ENCODE measurements around the gene BTBD6.

DNA sequence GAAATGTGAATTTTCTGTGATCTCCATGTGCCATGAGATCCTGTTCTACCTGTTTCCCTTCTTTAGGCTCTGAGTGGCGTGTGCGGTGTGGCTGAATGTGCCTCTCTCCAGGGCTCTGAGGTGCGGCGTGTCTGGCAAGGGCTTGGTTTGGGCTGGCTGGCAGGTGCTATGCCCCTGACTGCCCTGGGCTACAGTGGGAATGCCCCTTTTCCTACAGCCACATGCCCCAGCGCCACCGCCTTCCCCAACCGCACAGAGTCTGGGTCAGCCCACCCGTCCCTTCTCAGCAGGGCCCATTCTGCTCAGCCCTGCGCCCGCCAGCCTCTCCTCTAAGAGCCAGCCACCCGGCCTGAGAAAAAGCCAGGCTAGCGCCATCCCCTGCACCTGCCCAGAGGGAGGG lies 24.7 kb downstream of the BTBD6 start:
- TF ChIP-seq, protein P1, sequence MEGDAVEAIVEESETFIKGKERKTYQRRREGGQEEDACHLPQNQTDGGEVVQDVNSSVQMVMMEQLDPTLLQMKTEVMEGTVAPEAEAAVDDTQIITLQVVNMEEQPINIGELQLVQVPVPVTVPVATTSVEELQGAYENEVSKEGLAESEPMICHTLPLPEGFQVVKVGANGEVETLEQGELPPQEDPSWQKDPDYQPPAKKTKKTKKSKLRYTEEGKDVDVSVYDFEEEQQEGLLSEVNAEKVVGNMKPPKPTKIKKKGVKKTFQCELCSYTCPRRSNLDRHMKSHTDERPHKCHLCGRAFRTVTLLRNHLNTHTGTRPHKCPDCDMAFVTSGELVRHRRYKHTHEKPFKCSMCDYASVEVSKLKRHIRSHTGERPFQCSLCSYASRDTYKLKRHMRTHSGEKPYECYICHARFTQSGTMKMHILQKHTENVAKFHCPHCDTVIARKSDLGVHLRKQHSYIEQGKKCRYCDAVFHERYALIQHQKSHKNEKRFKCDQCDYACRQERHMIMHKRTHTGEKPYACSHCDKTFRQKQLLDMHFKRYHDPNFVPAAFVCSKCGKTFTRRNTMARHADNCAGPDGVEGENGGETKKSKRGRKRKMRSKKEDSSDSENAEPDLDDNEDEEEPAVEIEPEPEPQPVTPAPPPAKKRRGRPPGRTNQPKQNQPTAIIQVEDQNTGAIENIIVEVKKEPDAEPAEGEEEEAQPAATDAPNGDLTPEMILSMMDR (IDR thresholded peaks at IDR 0.05), result no peak
- no peak for TF ChIP-seq POLR2A (IDR thresholded peaks at IDR 0.05)

Measured in transverse colon (tissue), 3 donors.